Non-pigmented ciliary epithelial cell (primary cell): ENCODE data around the gene PM20D2.

Experiments used
- DNase-seq: peaks from one replicate; pipeline ENCODE4 v3.0.0-alpha.2; 2010; ENCODE audit warnings: low read depth

Gene PM20D2

DNA sequence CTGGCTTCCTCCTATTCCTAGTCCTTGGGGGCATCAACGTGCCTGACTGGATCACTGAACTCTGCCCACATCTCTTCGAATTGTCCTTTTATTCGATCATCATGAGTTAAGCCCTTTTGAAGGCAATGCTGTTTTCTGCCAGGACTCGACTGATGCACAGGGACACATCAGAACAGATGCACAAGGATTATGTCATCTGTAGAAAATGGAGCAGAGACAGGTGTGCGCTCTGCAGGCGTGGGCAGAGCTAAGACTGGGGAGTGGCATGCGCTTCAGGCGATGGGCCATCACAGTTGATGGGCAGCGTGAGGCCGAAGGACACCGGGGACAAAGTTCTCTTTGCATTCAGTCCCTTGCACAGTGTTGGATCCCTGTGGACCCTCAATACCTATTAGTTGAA is 58.2 kb downstream of the PM20D2 start:
- no peak for DNase-seq

- DNase-seq = no peak
These were observed 60.0 kb downstream of the PM20D2 start for GRCh38 chr6:89205819-89206218.

DNA sequence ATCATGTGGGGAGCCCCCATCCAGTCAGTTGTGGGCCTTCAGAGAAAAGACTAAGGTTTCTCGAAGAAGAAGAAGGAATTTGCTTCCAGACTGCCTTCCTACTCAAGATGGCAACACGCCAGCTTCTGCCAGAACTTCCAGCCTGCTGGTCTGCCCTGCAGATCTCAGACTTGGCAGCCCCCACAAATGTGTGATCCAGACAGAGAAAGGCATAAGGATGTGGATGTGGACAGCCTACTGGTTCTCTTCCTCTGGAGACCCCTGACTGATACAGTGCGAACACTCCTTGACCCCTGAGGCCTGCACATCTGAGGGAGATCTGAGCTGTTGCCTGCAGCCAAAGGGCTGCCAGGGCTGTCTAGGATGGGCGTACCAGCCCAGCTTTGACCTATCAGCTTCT is 62.7 kb downstream of the PM20D2 start:
- DNase-seq = no peak

DNA sequence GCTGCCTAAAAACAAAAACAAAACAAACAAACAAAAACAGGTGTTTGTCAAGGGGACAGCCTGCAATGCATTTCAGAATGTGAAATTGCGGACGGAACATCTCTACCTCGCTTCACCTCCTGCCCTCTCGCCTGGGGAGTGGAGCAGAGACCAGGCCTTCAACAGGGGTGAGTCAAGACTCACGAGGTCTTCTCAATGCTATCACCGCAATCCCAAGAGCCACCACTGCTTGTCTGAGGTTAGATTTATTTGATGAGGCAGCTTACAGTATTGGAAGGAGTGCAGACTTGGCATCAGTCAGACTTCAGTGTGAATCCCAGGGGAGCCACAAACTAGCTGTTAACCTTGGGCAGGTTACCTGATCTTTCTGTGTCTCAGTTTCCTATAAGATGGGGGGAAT is 63.6 kb downstream of the PM20D2 start:
- DNase-seq = no peak

DNA sequence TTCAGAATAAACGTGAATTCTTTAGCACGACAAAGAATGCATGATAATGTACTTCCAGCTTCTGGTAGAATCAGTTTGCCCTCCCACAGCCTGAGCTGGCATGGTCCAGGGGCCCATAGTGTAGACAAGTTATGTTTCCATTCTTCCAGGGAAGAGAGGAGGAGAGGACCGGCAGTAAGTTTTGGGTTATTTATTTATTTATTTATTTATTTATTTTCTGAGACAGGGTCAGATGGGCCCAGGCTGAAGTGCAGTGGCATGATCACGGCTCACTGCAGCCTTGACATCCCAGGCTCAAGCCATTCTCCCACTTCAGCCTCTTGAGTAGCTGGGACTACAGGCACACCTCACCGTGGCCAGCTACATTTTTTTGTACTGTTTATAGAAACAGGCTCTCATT is 66.6 kb downstream of the PM20D2 start:
- DNase-seq = no peak

DNA sequence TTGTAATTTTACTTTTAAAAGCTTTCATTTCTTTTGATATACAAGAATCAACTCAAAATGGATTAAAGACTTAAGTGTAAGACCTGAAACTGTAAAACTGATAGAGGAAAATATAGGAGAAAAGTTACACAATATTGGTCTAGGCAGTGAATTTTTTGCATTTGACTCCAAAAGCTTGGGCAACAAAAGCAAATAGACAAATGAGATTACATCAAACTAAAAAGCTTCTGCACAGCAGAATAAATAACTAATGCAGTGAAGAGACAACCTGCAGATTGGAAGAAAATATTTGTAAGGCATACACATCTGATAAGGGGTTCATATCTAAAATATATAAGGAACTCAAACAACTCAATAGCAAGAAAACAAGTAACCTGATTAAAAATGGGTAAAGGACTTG is 68.3 kb downstream of the PM20D2 start:
- DNase-seq = no peak
